Measurements from ENCODE around the gene HLA-DRB1. TPM values are rescaled to one million over a fixed set of nuclear protein-coding genes. Genes with fewer than 3 reads are reported as not detected.
"Not testable (repeated sequence)": the region's sequence is repeated elsewhere in the genome, so short reads cannot be mapped to it uniquely, and the experiment has no call there.

Gene HLA-DRB1
- total RNA-seq = 0.28 and 0.63 TPM in 2 replicates
- polyA plus RNA-seq = 0.74 and 1.1 TPM in 2 replicates

GRCh38 chr6:32589596-32590449, at the start of gene HLA-DRB1:
TSS of gene HLA-DRB1 (minus strand) at chr6:32589848. CDS start at chr6:32589742, 106 bp downstream.
- no peak within 1 kb of the TSS for H3K4me3 ChIP-seq
- TF ChIP-seq CTCF (IDR thresholded peaks at IDR 0.05; ENCODE audit: low read depth, low read length) = no peak
- DNase-seq (ENCODE audit: low read depth in 1 of 2, low spot score in 1 of 2) = peak; percentile 33 to 43

GRCh38 chr6:32638532-32639219, 49.0 kb upstream of the HLA-DRB1 start:
- Histone ChIP-seq H3K4me1 (ENCODE audit: low read depth) (no peaks in the 10 kb centered on the region), H3K9me3 (ENCODE audit: low read depth) (no peaks in the 10 kb centered on the region), H3K4me3 (no peak overlapping the region), H3K27me3 (no peaks in the 10 kb centered on the region), H3K27ac (no peak overlapping the region), H3K36me3 (no peaks in the 10 kb centered on the region)
- no peak for TF ChIP-seq CTCF (IDR thresholded peaks at IDR 0.05; ENCODE audit: low read depth, low read length)
- no peak for DNase-seq (ENCODE audit: low read depth in 1 of 2, low spot score in 1 of 2)

More at GRCh38 chr6:32589596-32590449, at the start of gene HLA-DRB1:
- no peaks in the 10 kb centered on the region for H3K9me3 ChIP-seq (ENCODE audit: low read depth)
- no peaks in the 10 kb centered on the region for H3K36me3 ChIP-seq
- H3K27ac ChIP-seq = no peak within 1 kb of the TSS
- H3K4me1 ChIP-seq (ENCODE audit: low read depth) = no peaks in the 10 kb centered on the region
- no peaks in the 10 kb centered on the region for H3K27me3 ChIP-seq

DNA sequence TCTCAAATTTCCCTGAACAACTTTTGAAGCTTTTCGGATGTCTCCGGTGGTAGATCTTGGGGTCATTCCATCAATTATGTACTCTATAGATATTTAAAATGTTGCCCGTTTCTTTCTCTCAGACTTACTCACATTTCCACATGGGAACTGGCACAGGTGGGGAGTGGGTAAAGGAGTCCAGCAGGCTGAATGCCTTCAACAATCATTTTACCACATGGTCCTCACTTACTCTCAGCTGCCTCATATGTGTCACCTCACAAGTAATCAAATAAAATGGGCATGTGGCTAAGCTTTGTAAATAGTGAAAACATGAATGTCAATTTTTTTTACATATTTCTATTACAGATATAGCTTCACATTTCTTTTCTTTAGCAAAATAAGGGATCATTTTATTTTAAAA, 48.2 kb upstream of the HLA-DRB1 start:
- H3K4me1 ChIP-seq (ENCODE audit: low read depth) = no peaks in the 10 kb centered on the region
- H3K27me3 ChIP-seq = no peaks in the 10 kb centered on the region
- H3K36me3 ChIP-seq = no peaks in the 10 kb centered on the region
- no peaks in the 10 kb centered on the region for H3K9me3 ChIP-seq (ENCODE audit: low read depth)
- TF ChIP-seq CTCF (IDR thresholded peaks at IDR 0.05; ENCODE audit: low read depth, low read length) = no peak
- H3K27ac ChIP-seq = no peak overlapping the region
- no peak overlapping the region for H3K4me3 ChIP-seq
- no peak for DNase-seq (ENCODE audit: low read depth in 1 of 2, low spot score in 1 of 2)

DNA sequence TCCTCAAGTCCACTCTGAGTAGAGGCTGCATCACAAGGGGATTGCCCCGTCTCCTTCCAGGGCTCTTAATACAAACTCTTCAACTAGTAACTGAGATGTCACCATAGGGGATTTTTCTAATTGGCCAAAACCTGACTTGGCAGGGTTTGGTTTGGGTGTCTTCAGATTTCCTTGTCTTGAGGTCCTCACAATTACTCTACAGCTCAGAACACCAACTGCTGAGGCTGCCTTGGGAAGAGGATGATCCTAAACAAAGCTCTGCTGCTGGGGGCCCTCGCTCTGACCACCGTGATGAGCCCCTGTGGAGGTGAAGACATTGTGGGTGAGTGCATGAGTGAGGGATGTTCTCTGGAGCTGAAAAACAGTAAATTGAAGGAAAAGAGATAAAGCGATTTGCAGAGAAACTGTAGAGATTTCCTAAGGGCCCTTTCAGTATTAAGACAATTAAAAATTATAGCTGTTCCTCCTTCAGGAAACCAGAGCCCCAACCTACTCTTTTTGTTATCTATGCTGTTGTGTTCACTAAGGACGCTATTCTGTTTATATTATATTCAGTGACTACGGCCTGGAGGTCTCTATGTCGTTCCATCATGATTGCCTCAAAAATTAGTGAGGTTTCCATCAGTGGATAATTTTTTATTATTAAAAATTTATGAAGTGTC, 47.7 kb upstream of the HLA-DRB1 start, which contains the start of gene HLA-DQA1:
Gene HLA-DQA1 (plus strand): TSS at position 188 of the 662 bp plus-strand sequence. CDS start 53 bp downstream, at position 241.
- Histone ChIP-seq H3K4me1 (ENCODE audit: low read depth) (no peaks in the 10 kb centered on the region), H3K36me3 (no peaks in the 10 kb centered on the region), H3K27ac (no peak within 1 kb of the TSS), H3K9me3 (ENCODE audit: low read depth) (no peaks in the 10 kb centered on the region), H3K27me3 (no peaks in the 10 kb centered on the region), H3K4me3 (no peak within 1 kb of the TSS)
- no peak for TF ChIP-seq CTCF (IDR thresholded peaks at IDR 0.05; ENCODE audit: low read depth, low read length)
- DNase-seq (ENCODE audit: low read depth in 1 of 2, low spot score in 1 of 2) = peak in 1 of 2 donors; percentile 2

GRCh38 chr6:32635526-32636123, 46.0 kb upstream of the HLA-DRB1 start:
- Histone ChIP-seq H3K27ac (no peak overlapping the region), H3K4me3 (no peak overlapping the region), H3K4me1 (ENCODE audit: low read depth) (no peaks in the 10 kb centered on the region), H3K9me3 (ENCODE audit: low read depth) (no peaks in the 10 kb centered on the region), H3K27me3 (no peaks in the 10 kb centered on the region), H3K36me3 (no peaks in the 10 kb centered on the region)
- TF ChIP-seq CTCF (IDR thresholded peaks at IDR 0.05; ENCODE audit: low read depth, low read length) = no peak
- no peak for DNase-seq (ENCODE audit: low read depth in 1 of 2, low spot score in 1 of 2)

GRCh38 chr6:32629793-32630192, 40.1 kb upstream of the HLA-DRB1 start:
- H3K27ac ChIP-seq; H3K4me1 ChIP-seq (ENCODE audit: low read depth); H3K27me3 ChIP-seq; H3K4me3 ChIP-seq; H3K36me3 ChIP-seq; H3K9me3 ChIP-seq (ENCODE audit: low read depth); DNase-seq (ENCODE audit: low read depth in 1 of 2, low spot score in 1 of 2): not testable (repeated sequence)

All from cardiac muscle cell (in vitro differentiated cells and primary cell).